IMR-90 (cell line): Measurements from ENCODE around the gene BTBD3. TPM values are rescaled to one million over a fixed set of nuclear protein-coding genes. Genes with fewer than 3 reads are reported as not detected.

Source experiments
- ATAC-seq: fragments of 200-7000 bp; cut with Tn5 transposase; 2 replicates; pipeline ENCODE4 v1.9.1; 2020; ENCODE audit warnings: low read depth, mild to moderate bottlenecking, moderate library complexity
- BruUV-seq: library from RNA; stranded (reverse); fragments of 400-500 nt; replicated peaks from 2 replicates; lab custom pipeline; 2021; lab: Mats Ljungman, UMichigan
- CTCF ChIA-PET: fragments of 300-600 bp; formaldehyde crosslinking; extraction: SDS; loops from one replicate; lab custom pipeline; 2021; ENCODE audit warnings: antibody characterized with exemption; lab: Yijun Ruan, JAX
- POLR2A ChIA-PET: fragments of 300-600 bp; sonication (Branson Sonifier 250); formaldehyde crosslinking; loops from one replicate; lab custom pipeline; 2022; ENCODE audit warnings: antibody characterized with exemption; ENCODE audit not compliant: unreplicated experiment; lab: Charles Lee
- DNase-seq: peaks from one replicate; pipeline ENCODE4 v3.0.0; 2013
- H2AFZ ChIP-seq: replicated peaks from 2 replicates; pipeline ENCODE3; 2013; ENCODE audit warnings: low read length, mild to moderate bottlenecking; ENCODE audit not compliant: poor library complexity
- H2AK5ac ChIP-seq: 2 replicates; pipeline ENCODE4 v1.6.1; 2013; ENCODE audit warnings: low read depth, low read length, inconsistent platforms
- H2AK9ac ChIP-seq: replicated peaks from 2 replicates; pipeline ENCODE3; 2013; ENCODE audit warnings: mild to moderate bottlenecking, low read depth, low read length, moderate library complexity; ENCODE audit not compliant: poor library complexity
- H2BK120ac ChIP-seq: 2 replicates; pipeline ENCODE4 v1.6.1; 2013; ENCODE audit warnings: low read depth, low read length, inconsistent platforms
- H2BK15ac ChIP-seq: 3 replicates; pipeline ENCODE4 v1.6.1; 2013; ENCODE audit warnings: low read depth, low read length, inconsistent platforms
- H2BK20ac ChIP-seq: 2 replicates; pipeline ENCODE4 v1.6.1; 2013; ENCODE audit warnings: low read depth, mild to moderate bottlenecking, inconsistent platforms, low read length, moderate library complexity
- H2BK5ac ChIP-seq: 2 replicates; pipeline ENCODE4 v1.6.1; 2013; ENCODE audit warnings: mild to moderate bottlenecking, low read depth, low read length, inconsistent platforms; ENCODE audit not compliant: poor library complexity, severe bottlenecking
- H3K14ac ChIP-seq: replicated peaks from 2 replicates; pipeline ENCODE4 v1.6.1; 2013; ENCODE audit warnings: low read depth, low read length, inconsistent platforms
- H3K18ac ChIP-seq: 2 replicates; pipeline ENCODE4 v1.6.1; 2013; ENCODE audit warnings: low read depth, low read length, control low read depth
- H3K23ac ChIP-seq: 2 replicates; pipeline ENCODE4 v1.6.1; 2013; ENCODE audit warnings: low read depth, low read length, inconsistent platforms
- H3K27ac ChIP-seq: 2 replicates; pipeline ENCODE4 v1.5.1; 2013; ENCODE audit warnings: mild to moderate bottlenecking, control low read depth, low read length; ENCODE audit not compliant: insufficient read depth
- H3K27me3 ChIP-seq: 2 replicates; pipeline ENCODE4 v1.6.1; 2013; ENCODE audit warnings: low read length; ENCODE audit not compliant: control insufficient read depth, insufficient read depth
- H3K36me3 ChIP-seq: 2 replicates; pipeline ENCODE4 v1.6.1; 2013; ENCODE audit warnings: low read length, mixed read lengths; ENCODE audit not compliant: control insufficient read depth, insufficient read depth
- H3K4ac ChIP-seq: 2 replicates; pipeline ENCODE4 v1.6.1; 2013; ENCODE audit warnings: low read depth, low read length, inconsistent platforms
- H3K4me1 ChIP-seq: 2 replicates; pipeline ENCODE4 v1.6.1; 2013; ENCODE audit warnings: low read length, mixed read lengths; ENCODE audit not compliant: control insufficient read depth, insufficient read depth
- H3K4me2 ChIP-seq: 2 replicates; pipeline ENCODE4 v1.6.1; 2013; ENCODE audit warnings: low read depth, mild to moderate bottlenecking, control low read depth, low read length, moderate library complexity
- H3K4me3 ChIP-seq: 2 replicates; pipeline ENCODE4 v1.5.1; 2013; ENCODE audit warnings: low read depth, mild to moderate bottlenecking, control low read depth, low read length, moderate library complexity; ENCODE audit not compliant: insufficient read depth
- H3K56ac ChIP-seq: 2 replicates; pipeline ENCODE4 v1.6.1; 2013; ENCODE audit warnings: low read length, inconsistent platforms; ENCODE audit not compliant: insufficient read depth; ENCODE audit errors: extremely low read depth
- H3K79me1 ChIP-seq, 2 experiments: 2 replicates each; pipeline ENCODE4 v1.6.1; 2013; ENCODE audit warnings: low read length in 2 of 2, inconsistent platforms in 1 of 2, low read depth in 1 of 2
- H3K9ac ChIP-seq: 2 replicates; pipeline ENCODE4 v1.6.1; 2013; ENCODE audit warnings: low read depth, low read length, control low read depth
- H3K9me1 ChIP-seq: 2 replicates; pipeline ENCODE4 v1.6.1; 2013; ENCODE audit warnings: low read length, inconsistent platforms; ENCODE audit not compliant: insufficient read depth
- H3K9me3 ChIP-seq: 2 replicates; pipeline ENCODE4 v1.6.1; 2013; ENCODE audit warnings: low read length; ENCODE audit not compliant: control insufficient read depth, insufficient read depth
- H4K20me1 ChIP-seq: 2 replicates; pipeline ENCODE4 v1.6.1; 2013; ENCODE audit warnings: low read length, inconsistent platforms; ENCODE audit not compliant: insufficient read depth
- H4K5ac ChIP-seq: 2 replicates; pipeline ENCODE4 v1.6.1; 2013; ENCODE audit warnings: mild to moderate bottlenecking, low read depth, low read length, control low read depth
- H4K8ac ChIP-seq, 2 experiments: 2 replicates each; pipeline ENCODE4 v1.6.1; 2013; ENCODE audit warnings: low read depth in 2 of 2, low read length in 2 of 2, control low read depth in 1 of 2, inconsistent platforms in 1 of 2
- H4K91ac ChIP-seq: 2 replicates; pipeline ENCODE4 v1.6.1; 2013; ENCODE audit warnings: low read depth, low read length, inconsistent platforms; ENCODE audit not compliant: insufficient read depth
- BHLHE40 ChIP-seq: fragments of 150-350 bp; IDR thresholded peaks from 2 replicates; pipeline ENCODE4 v1.6.1; 2016; ENCODE audit warnings: mild to moderate bottlenecking, low read depth, low read length
- CEBPB ChIP-seq: IDR thresholded peaks from 2 replicates; pipeline ENCODE4 v1.6.1; 2012; ENCODE audit warnings: low read depth, low read length, improper control_type of control experiment
- CHD1 ChIP-seq: IDR thresholded peaks from 2 replicates; pipeline ENCODE4 v1.6.1; 2012; ENCODE audit warnings: low read depth, low read length, improper control_type of control experiment
- CTCF ChIP-seq: conservative IDR thresholded peaks from 2 replicates; pipeline ENCODE4 v1.5.1; 2012; ENCODE audit warnings: mild to moderate bottlenecking, low read depth, low read length, improper control_type of control experiment
- FOS ChIP-seq: fragments of 150-350 bp; IDR thresholded peaks from 2 replicates; pipeline ENCODE4 v1.6.1; 2016; ENCODE audit warnings: low read depth, low read length
- MAFK ChIP-seq: IDR thresholded peaks from 2 replicates; pipeline ENCODE4 v1.6.1; 2012; ENCODE audit warnings: low read depth, low read length, improper control_type of control experiment
- MAZ ChIP-seq: IDR thresholded peaks from 2 replicates; pipeline ENCODE4 v1.6.1; 2012; ENCODE audit warnings: low read depth, mild to moderate bottlenecking, low read length, improper control_type of control experiment, moderate library complexity, borderline replicate concordance
- MXI1 ChIP-seq: IDR thresholded peaks from 2 replicates; pipeline ENCODE4 v1.6.1; 2012; ENCODE audit warnings: low read depth, mild to moderate bottlenecking, low read length, moderate library complexity, borderline replicate concordance
- NFE2L2 ChIP-seq: fragments of 150-350 bp; IDR thresholded peaks from 2 replicates; pipeline ENCODE4 v1.6.1; 2016; ENCODE audit warnings: low read depth, mild to moderate bottlenecking, low read length
- POLR2A ChIP-seq: IDR thresholded peaks from 2 replicates; pipeline ENCODE4 v1.6.1; 2012; ENCODE audit warnings: mild to moderate bottlenecking, low read depth, low read length
- RAD21 ChIP-seq: IDR thresholded peaks from 2 replicates; pipeline ENCODE4 v1.6.1; 2012; ENCODE audit warnings: low read length, improper control_type of control experiment
- RCOR1 ChIP-seq: IDR thresholded peaks from 2 replicates; pipeline ENCODE4 v1.6.1; 2012; ENCODE audit warnings: mild to moderate bottlenecking, low read length, improper control_type of control experiment; ENCODE audit not compliant: insufficient replicate concordance
- RFX5 ChIP-seq: IDR thresholded peaks from 2 replicates; pipeline ENCODE4 v1.8.0; 2012; ENCODE audit warnings: low read depth, mild to moderate bottlenecking, low read length, moderate library complexity
- SMC3 ChIP-seq: fragments of 150-350 bp; IDR thresholded peaks from 2 replicates; pipeline ENCODE4 v1.6.1; 2016; ENCODE audit warnings: low read depth, mild to moderate bottlenecking, antibody characterized with exemption, low read length, moderate library complexity
- WGBS, 2 experiments: methylation state at CpG; one replicate each; pipeline versions ENCODE4 v1.1.5 to v1.1.7; 2013; ENCODE audit warnings: missing lambda C conversion rate in 2 of 2; ENCODE audit not compliant: insufficient read length in 1 of 2; ENCODE audit errors: extremely low coverage in 2 of 2; 5-methylcytosine and 5-hydroxymethylcytosine counted together
- dilution Hi-C: fragments of 300-500 bp; cut with HindIII; formaldehyde crosslinking; loops from one replicate; pipeline ENCODE4 v1.14.3; 2018; ENCODE audit warnings: low sequenced_read_pairs; ENCODE audit not compliant: unreplicated experiment
- in situ Hi-C: fragments of 300-500 bp; cut with MboI; formaldehyde crosslinking; loops from 3 replicates; pipeline ENCODE4 v1.14.3; 2019; ENCODE audit warnings: low sequenced_read_pairs, inconsistent platforms, mixed read lengths
- intact Hi-C: fragments of 100-400 bp; cut with micrococcal nuclease; formaldehyde crosslinking; loops from 2 replicates; pipeline ENCODE4 v1.10.0; 2022
- polyA plus RNA-seq, 3 experiments: library from polyadenylated mRNA; depleted of rRNA; stranded (reverse); fragments of >200 nt; gene quantifications; 2 replicates each; pipeline ENCODE4 v1.2.3, GENCODE V29; 2012; ENCODE audit warnings: low replicate concordance in 1 of 3
- total RNA-seq: library from RNA; depleted of rRNA; stranded (reverse); fragments of >200 nt; gene quantifications from 2 replicates; pipeline ENCODE4 v1.2.3, GENCODE V29; 2012
- TF ChIP-seq, protein P1 (sequence below): fragments of 150-350 bp; IDR thresholded peaks from 2 replicates; pipeline ENCODE4 v1.6.1; 2017; ENCODE audit warnings: mild to moderate bottlenecking, antibody characterized with exemption, low read length, low read depth
- TF ChIP-seq, protein P2 (sequence below): fragments of 150-350 bp; IDR thresholded peaks from 2 replicates; pipeline ENCODE4 v1.6.1; 2016; ENCODE audit warnings: low read depth, mild to moderate bottlenecking, low read length, moderate library complexity, borderline replicate concordance

The BTBD3 gene
- total and polyA plus RNA-seq, 2 of the 4 experiments (the other 2 are of a cell fraction): 22.7 to 44.6 TPM

GRCh38 chr20:11882651-11883050 lies 35.0 kb upstream of the BTBD3 start:
- POLR2A ChIA-PET: no interaction called here
- Histone ChIP-seq H3K23ac (no peak overlapping the region), H3K4me1 (no peaks in the 10 kb centered on the region), H4K91ac (no peak overlapping the region), H3K9me3 (no peaks in the 10 kb centered on the region), H3K14ac (no peak overlapping the region), H3K27me3 (no peaks in the 10 kb centered on the region), H3K79me1 (no peaks in the 10 kb centered on the region), H4K20me1 (no peaks in the 10 kb centered on the region), H2BK5ac (no peak overlapping the region), H3K36me3 (no peaks in the 10 kb centered on the region), H2AK5ac (no peak overlapping the region), H4K8ac (no peak overlapping the region), H3K18ac (no peak overlapping the region), H3K56ac (no peak overlapping the region), H2BK15ac (no peak overlapping the region), H2BK20ac (no peak overlapping the region), H3K9ac (no peak overlapping the region), H4K5ac (no peak overlapping the region), H2BK120ac (no peak overlapping the region), H2AK9ac (no peak overlapping the region), H3K27ac (no peak overlapping the region), H3K4me3 (no peak overlapping the region), H3K9me1 (no peaks in the 10 kb centered on the region), H2AFZ (no peak overlapping the region), H3K4me2 (no peak overlapping the region), H3K4ac (no peak overlapping the region)
- TF ChIP-seq RCOR1 (no peak), RAD21 (no peak), CTCF (no peak), BHLHE40 (no peak), FOS (no peak), RFX5 (no peak), NFE2L2 (no peak), MXI1 (no peak), MAZ (no peak), MAFK (no peak), POLR2A (no peak), CHD1 (no peak), SMC3 (no peak), CEBPB (no peak)
- TF ChIP-seq, protein P1, sequence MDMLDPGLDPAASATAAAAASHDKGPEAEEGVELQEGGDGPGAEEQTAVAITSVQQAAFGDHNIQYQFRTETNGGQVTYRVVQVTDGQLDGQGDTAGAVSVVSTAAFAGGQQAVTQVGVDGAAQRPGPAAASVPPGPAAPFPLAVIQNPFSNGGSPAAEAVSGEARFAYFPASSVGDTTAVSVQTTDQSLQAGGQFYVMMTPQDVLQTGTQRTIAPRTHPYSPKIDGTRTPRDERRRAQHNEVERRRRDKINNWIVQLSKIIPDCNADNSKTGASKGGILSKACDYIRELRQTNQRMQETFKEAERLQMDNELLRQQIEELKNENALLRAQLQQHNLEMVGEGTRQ: no peak
- TF ChIP-seq, protein P2, sequence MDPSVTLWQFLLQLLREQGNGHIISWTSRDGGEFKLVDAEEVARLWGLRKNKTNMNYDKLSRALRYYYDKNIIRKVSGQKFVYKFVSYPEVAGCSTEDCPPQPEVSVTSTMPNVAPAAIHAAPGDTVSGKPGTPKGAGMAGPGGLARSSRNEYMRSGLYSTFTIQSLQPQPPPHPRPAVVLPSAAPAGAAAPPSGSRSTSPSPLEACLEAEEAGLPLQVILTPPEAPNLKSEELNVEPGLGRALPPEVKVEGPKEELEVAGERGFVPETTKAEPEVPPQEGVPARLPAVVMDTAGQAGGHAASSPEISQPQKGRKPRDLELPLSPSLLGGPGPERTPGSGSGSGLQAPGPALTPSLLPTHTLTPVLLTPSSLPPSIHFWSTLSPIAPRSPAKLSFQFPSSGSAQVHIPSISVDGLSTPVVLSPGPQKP: no peak
- CTCF ChIA-PET: no interaction called here
- dilution Hi-C loops: no loop called here
- no peak for DNase-seq
- no peak for ATAC-seq
- intact Hi-C loops: no loop called here
- in situ Hi-C loops: no loop called here
- no TSS peak for BruUV-seq
- 80% methylated on average over 1 of the region's 7 CpGs; no CpG with 5 or more reads in 1 of the 2 experiments for WGBS, 2 experiments
